K562 (cell line): Measurements from ENCODE around the gene RALGAPA2. TPM values are rescaled to one million over a fixed set of nuclear protein-coding genes. Genes with fewer than 3 reads are reported as not detected.

Experiments
- DMBX1 ChIP-seq: fragments of 250-450 bp; sonication (Bioruptor Pico); IDR thresholded peaks from 2 replicates; pipeline ENCODE4 v1.8.0; 2022; ENCODE audit warnings: inconsistent platforms, mild to moderate bottlenecking, moderate library complexity, borderline replicate concordance
- GABPA ChIP-seq: fragments of 200-800 bp; sonication (Bioruptor generic); conservative IDR thresholded peaks from 2 replicates; pipeline ENCODE4 v1.6.1; 2016; ENCODE audit warnings: low read depth, missing genetic modification characterization, missing compliant biosample characterization
- HMG20A ChIP-seq: fragments of 450-650 bp; formaldehyde crosslinking; conservative IDR thresholded peaks from 2 replicates; pipeline ENCODE4 v1.4.0; 2020; ENCODE audit warnings: mild to moderate bottlenecking, mixed read lengths
- HMGN3 ChIP-seq: IDR thresholded peaks from 2 replicates; pipeline ENCODE4 v1.6.1; 2011; ENCODE audit warnings: borderline replicate concordance, low read depth, mild to moderate bottlenecking, mixed read lengths, low read length; ENCODE audit not compliant: insufficient read length; ENCODE audit errors: extremely low read depth
- MAFG ChIP-seq: fragments of 450-650 bp; conservative IDR thresholded peaks from 2 replicates; pipeline ENCODE4 v1.6.1; 2016; ENCODE audit warnings: missing genetic modification characterization, missing compliant biosample characterization
- PHB2 ChIP-seq: fragments of 450-650 bp; IDR thresholded peaks from 2 replicates; pipeline ENCODE4 v1.6.1; 2017; ENCODE audit warnings: low read depth
- PTRF ChIP-seq: fragments of 450-650 bp; IDR thresholded peaks from 2 replicates; pipeline ENCODE4 v1.6.1; 2016; ENCODE audit warnings: mild to moderate bottlenecking, missing genetic modification characterization, missing compliant biosample characterization
- ZFPM2 ChIP-seq: fragments of 250-450 bp; sonication (Bioruptor Pico); IDR thresholded peaks from 2 replicates; pipeline ENCODE4 v1.5.1; 2022; ENCODE audit warnings: mild to moderate bottlenecking
- ZNF184 ChIP-seq: sonication (generic); formaldehyde crosslinking; IDR thresholded peaks from 2 replicates; pipeline ENCODE4 v1.5.0; 2020; ENCODE audit warnings: missing genetic modification reagents
- polyA plus RNA-seq, 8 experiments: library from polyadenylated mRNA; depleted of rRNA in 4 of 8; stranded (reverse) in 5 of 8; unstranded in 3 of 8; fragments of >200 nt; fragmentation: Nextera tagmentation in 2 of 8; fragmentation: Illumina TruSeq in 1 of 8; extraction: Ambion mirVana in 2 of 8; extraction: Trizol in 1 of 8; gene quantifications; 2 replicates each; pipeline versions ENCODE4 v1.2.1 to v1.2.3, GENCODE V29; 2011 to 2014; ENCODE audit warnings: inconsistent platforms in 1 of 8, missing spikeins in 1 of 8
- total RNA-seq, 7 experiments: library from RNA; depleted of rRNA in 6 of 7; stranded (reverse); fragments of >200 nt in 6 of 7; fragmentation: Illumina TruSeq in 2 of 7; extraction: Trizol in 2 of 7; gene quantifications; 2 replicates each; pipeline versions ENCODE4 v1.2.1 to v1.2.3, GENCODE V29; 2011 to 2021; ENCODE audit warnings: low replicate concordance in 1 of 7
- TF ChIP-seq, protein P1 (sequence below): fragments of 450-650 bp; formaldehyde crosslinking; IDR thresholded peaks from 2 replicates; pipeline ENCODE4 v1.4.0; 2020; ENCODE audit warnings: mild to moderate bottlenecking, mixed read lengths
- TF ChIP-seq, protein P2 (sequence below): fragments of 450-650 bp; formaldehyde crosslinking; IDR thresholded peaks from 2 replicates; pipeline ENCODE4 v1.4.0; 2022; ENCODE audit warnings: mild to moderate bottlenecking, moderate library complexity
- TF ChIP-seq, protein P3 (sequence below): fragments of 250-450 bp; sonication (Bioruptor Pico); IDR thresholded peaks from 2 replicates; pipeline ENCODE4 v1.8.0; 2021; ENCODE audit warnings: mild to moderate bottlenecking, moderate library complexity
- TF ChIP-seq, protein P4 (sequence below): fragments of 250-450 bp; sonication (Bioruptor Pico); IDR thresholded peaks from 2 replicates; pipeline ENCODE4 v1.8.0; 2022; ENCODE audit warnings: moderate library complexity, mild to moderate bottlenecking, inconsistent platforms

Gene RALGAPA2
- total and polyA plus RNA-seq, 9 of the 15 experiments (the other 6 are each of a cell fraction or from before 2014, with no cell fraction given): 0.35 to 2.7 (median 1.4) TPM

DNA sequence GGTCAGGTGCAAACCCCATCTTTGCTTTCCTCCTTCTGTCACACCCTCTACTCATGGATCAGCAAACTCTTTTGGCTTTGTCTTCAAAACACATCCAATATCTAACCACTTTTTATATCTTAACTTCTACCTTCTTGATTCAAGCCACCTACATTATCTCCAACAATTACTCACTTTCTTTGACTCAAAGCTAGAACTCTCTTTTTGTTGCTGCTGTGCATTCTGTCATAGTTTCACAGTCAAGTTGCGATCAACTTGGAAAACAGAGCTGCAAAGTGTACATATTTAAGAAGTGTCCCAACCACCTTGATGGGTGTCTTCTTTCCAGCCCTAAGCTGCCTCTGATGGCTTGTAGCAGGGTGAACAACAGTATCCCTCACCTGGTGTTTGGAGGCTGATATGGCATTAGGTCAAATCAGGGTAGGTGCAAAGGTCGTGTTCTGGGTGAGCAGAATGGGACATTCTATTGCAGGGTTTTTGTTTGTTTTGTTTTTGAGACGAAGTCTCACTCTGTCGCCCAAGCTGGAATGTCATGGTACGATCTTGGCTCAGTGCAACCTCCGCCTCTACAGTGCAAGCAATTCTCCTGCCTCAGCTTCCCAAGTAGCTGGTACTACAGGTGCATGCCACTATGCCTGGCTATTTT, 43.4 kb upstream of the RALGAPA2 start (continued):
- TF ChIP-seq, protein P1, sequence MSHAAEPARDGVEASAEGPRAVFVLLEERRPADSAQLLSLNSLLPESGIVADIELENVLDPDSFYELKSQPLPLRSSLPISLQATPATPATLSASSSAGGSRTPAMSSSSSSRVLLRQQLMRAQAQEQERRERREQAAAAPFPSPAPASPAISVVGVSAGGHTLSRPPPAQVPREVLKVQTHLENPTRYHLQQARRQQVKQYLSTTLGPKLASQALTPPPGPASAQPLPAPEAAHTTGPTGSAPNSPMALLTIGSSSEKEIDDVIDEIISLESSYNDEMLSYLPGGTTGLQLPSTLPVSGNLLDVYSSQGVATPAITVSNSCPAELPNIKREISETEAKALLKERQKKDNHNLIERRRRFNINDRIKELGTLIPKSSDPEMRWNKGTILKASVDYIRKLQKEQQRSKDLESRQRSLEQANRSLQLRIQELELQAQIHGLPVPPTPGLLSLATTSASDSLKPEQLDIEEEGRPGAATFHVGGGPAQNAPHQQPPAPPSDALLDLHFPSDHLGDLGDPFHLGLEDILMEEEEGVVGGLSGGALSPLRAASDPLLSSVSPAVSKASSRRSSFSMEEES (CRISPR knock-in tag): no peak
- TF ChIP-seq PTRF (no peak), HMG20A (CRISPR knock-in tag) (no peak), ZFPM2 (CRISPR knock-in tag) (no peak), PHB2 (no peak), GABPA (tag) (no peak), HMGN3 (no peak), MAFG (tag) (no peak), ZNF184 (CRISPR knock-in tag) (no peak), DMBX1 (CRISPR knock-in tag) (no peak)
- TF ChIP-seq, protein P2, sequence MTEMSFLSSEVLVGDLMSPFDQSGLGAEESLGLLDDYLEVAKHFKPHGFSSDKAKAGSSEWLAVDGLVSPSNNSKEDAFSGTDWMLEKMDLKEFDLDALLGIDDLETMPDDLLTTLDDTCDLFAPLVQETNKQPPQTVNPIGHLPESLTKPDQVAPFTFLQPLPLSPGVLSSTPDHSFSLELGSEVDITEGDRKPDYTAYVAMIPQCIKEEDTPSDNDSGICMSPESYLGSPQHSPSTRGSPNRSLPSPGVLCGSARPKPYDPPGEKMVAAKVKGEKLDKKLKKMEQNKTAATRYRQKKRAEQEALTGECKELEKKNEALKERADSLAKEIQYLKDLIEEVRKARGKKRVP: no peak
- TF ChIP-seq, protein P3, sequence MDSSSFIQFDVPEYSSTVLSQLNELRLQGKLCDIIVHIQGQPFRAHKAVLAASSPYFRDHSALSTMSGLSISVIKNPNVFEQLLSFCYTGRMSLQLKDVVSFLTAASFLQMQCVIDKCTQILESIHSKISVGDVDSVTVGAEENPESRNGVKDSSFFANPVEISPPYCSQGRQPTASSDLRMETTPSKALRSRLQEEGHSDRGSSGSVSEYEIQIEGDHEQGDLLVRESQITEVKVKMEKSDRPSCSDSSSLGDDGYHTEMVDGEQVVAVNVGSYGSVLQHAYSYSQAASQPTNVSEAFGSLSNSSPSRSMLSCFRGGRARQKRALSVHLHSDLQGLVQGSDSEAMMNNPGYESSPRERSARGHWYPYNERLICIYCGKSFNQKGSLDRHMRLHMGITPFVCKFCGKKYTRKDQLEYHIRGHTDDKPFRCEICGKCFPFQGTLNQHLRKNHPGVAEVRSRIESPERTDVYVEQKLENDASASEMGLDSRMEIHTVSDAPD (CRISPR knock-in tag): no peak
- TF ChIP-seq, protein P4, sequence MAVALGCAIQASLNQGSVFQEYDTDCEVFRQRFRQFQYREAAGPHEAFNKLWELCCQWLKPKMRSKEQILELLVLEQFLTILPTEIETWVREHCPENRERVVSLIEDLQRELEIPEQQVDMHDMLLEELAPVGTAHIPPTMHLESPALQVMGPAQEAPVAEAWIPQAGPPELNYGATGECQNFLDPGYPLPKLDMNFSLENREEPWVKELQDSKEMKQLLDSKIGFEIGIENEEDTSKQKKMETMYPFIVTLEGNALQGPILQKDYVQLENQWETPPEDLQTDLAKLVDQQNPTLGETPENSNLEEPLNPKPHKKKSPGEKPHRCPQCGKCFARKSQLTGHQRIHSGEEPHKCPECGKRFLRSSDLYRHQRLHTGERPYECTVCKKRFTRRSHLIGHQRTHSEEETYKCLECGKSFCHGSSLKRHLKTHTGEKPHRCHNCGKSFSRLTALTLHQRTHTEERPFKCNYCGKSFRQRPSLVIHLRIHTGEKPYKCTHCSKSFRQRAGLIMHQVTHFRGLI (CRISPR knock-in tag): no peak
